ENCODE results near the gene TRAF4.
"Not testable (repeated sequence)": the region's sequence is repeated elsewhere in the genome, so short reads cannot be mapped to it uniquely, and the experiment has no call there.

TRAF4 gene

DNA sequence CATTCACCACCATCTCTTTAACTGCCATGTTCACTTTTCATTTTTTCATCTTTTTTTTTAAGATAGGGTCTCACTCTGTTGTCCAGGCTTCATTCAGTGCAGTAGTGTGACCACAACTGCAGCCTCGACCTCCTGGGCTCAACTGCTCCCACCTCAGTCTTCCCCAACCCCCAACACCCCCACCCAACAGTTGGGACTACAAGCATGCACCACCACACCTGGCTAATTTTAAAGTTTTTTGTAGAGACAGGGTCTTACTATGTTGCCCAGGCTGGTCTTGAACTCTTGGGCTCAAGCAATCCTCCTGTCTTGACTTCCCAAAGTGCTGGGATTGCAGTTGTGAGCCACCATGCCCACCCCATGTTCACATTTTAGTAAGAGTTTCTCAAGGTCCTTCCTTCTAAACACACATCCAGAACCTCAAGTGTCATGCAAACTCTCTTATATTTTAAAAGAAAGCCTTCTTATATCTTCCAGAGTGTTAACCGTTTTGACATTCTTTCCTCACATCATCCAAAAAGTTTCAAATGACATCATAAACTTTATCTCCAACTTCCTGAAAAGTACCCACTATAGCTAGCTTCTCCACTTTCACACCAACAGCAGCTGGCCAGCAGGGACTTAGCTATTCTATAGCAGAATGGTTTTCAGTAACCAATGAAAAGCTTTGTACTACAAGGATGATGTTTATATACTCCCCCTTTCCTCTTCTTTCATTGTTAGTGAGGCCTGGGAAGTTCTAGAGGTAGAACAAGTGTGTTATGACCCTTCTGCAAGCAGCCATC is 49.3 kb downstream of the TRAF4 start:
- DNase-seq (ENCODE audit: low read depth in 2 of 2) = no peak

DNA sequence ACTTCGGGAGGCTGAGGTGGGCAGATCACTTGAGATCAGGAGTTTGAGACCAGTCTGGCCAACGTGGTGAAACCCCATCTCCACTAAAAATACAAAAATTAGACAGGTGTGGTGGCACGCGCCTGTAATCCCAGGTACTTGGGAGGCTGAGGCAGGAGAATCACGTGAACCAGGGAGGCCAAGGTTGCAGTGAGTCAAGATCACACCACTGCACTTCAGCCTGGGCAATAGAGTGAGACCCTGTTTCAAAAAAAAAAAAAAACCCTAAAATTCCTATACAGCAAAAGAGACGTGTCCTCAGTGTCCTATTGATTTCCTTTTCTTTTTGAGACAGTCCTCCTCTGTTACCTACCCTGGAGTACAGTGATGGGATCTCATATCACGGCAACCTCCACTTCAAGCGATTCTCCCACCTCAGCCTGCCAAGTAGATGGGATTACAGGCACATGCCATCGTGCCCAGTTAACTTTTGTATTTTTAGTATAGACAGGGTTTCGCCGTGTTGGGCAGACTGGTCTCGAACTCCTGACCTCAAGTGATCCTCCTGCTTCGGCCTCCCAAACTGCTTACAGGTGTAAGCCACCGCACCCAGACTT is 51.1 kb downstream of the TRAF4 start:
- DNase-seq (ENCODE audit: low read depth in 2 of 2) = not testable (repeated sequence)

DNA sequence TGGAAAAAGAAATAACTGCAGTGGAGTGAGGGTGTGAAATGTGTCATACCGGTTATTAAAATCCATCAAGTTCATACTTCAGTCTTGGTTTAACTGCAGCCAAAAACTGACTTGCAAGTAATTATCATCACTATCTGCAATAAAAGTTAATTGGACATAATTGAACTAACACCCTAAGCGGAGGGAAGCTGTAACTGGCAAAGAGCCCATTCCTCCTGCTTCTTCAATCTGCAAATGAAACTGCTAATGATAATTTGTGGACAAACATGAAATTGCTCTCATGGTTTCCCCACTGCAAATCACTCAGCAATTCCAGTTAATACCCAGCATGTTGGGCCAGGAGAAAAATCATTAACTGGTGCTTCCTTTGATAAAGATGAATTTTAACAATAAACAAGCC is 52.3 kb downstream of the TRAF4 start:
- DNase-seq (ENCODE audit: low read depth in 2 of 2) = no peak
